Measurements from ENCODE around the gene CD44. TPM values are rescaled to one million over a fixed set of nuclear protein-coding genes. Genes with fewer than 3 reads are reported as not detected.
A peak's percentile ranks its signal among the peaks of the same experiment; 100 is the strongest.

CD44 gene
- polyA plus RNA-seq, 1 of the 3 experiments (the other 2 are of a cell fraction): 457 TPM

- Histone ChIP-seq H4K20me1 (ENCODE audit: insufficient read depth) (no peaks in the 10 kb centered on the region), H3K36me3 (replicated peaks in 1 of 2; ENCODE audit: control insufficient read depth in 1 of 2, insufficient read depth in 2 of 2, low read length in 1 of 2) (no peaks in the 10 kb centered on the region), H3K9ac (no peak overlapping the region), H3K4me2 (no peak overlapping the region), H3K9me2 (no peaks in the 10 kb centered on the region), H3F3A (replicated peaks; ENCODE audit: insufficient read depth) (peaks cover 6% of the 10 kb centered on the region), H3K79me2 (ENCODE audit: insufficient read depth) (peaks cover 5% of the 10 kb centered on the region), H2AFZ (ENCODE audit: low read depth) (no peak overlapping the region), H3K9me3 (no peaks in the 10 kb centered on the region), H3K27ac (ENCODE audit: low read depth in 2 of 2, low read length in 1 of 2) (no peak overlapping the region), H3K4me3 (ENCODE audit: low read depth in 2 of 2, low read length in 1 of 2) (no peak overlapping the region), H3K4me1 (ENCODE audit: control insufficient read depth in 1 of 2, insufficient read depth in 2 of 2, low read depth in 1 of 2, low read length in 1 of 2) (peaks cover 5% of the 10 kb centered on the region in 2 experiments; a peak in 3 of 4 replicates), H3K27me3 (ENCODE audit: insufficient read depth) (no peaks in the 10 kb centered on the region)
- TF ChIP-seq EZH2phosphoT487 (IDR thresholded peaks at IDR 0.05; ENCODE audit: borderline replicate concordance, low read depth) (no peak), RXRA (IDR thresholded peaks at IDR 0.05; ENCODE audit: borderline replicate concordance, low read depth) (no peak), IRF3 (IDR thresholded peaks at IDR 0.05; ENCODE audit: low read depth, low read length) (no peak), PBX3 (IDR thresholded peaks at IDR 0.05) (no peak), NRF1 (IDR thresholded peaks at IDR 0.05; ENCODE audit: low read depth, low read length) (no peak), CTCF (IDR thresholded peaks at IDR 0.05) (no peak), RAD21 (IDR thresholded peaks at IDR 0.05; ENCODE audit: low read length) (no peak), JUND (IDR thresholded peaks at IDR 0.05) (no peak), MEF2A (IDR thresholded peaks at IDR 0.05; ENCODE audit: borderline replicate concordance, low read depth) (no peak), TAF1 (IDR thresholded peaks at IDR 0.05; ENCODE audit: borderline replicate concordance, low read depth, low read length) (no peak), YY1 (IDR thresholded peaks at IDR 0.05; ENCODE audit: low read depth) (no peak)
- WGBS (ENCODE audit: low lambda C conversion rate): 100% methylated on average over 1 of the region's 1 CpG
- ChIA-PET POLR2A (no interaction called here), CTCF (interaction anchor here (1.3 to 1.6 kb wide), 2 partner anchors 60 to 172 kb away, joined by 3 to 4 read pairs; no protein-coding TSS in a partner anchor)
- DNase-seq: no peak
Measured at GRCh38 chr11:35133656-35134055, 5.3 kb upstream of the CD44 start.

GRCh38 chr11:35134403-35135148 is 4.4 kb upstream of the CD44 start:
- Histone ChIP-seq H3K27ac (ENCODE audit: low read depth in 2 of 2, low read length in 1 of 2) (peak overlapping the region in 1 of 2 experiments; percentile 32; a peak in 1 of 4 replicates), H3K9me3 (no peaks in the 10 kb centered on the region), H3K4me2 (no peak overlapping the region), H3K9ac (no peak overlapping the region), H3K4me1 (ENCODE audit: control insufficient read depth in 1 of 2, insufficient read depth in 2 of 2, low read depth in 1 of 2, low read length in 1 of 2) (peaks cover 6 to 14% of the 10 kb centered on the region in 2 experiments; a peak in 3 of 4 replicates), H3K4me3 (ENCODE audit: low read depth in 2 of 2, low read length in 1 of 2) (no peak overlapping the region), H3F3A (replicated peaks; ENCODE audit: insufficient read depth) (peaks cover 6% of the 10 kb centered on the region), H3K79me2 (ENCODE audit: insufficient read depth) (peaks cover 14% of the 10 kb centered on the region), H3K36me3 (replicated peaks in 1 of 2; ENCODE audit: control insufficient read depth in 1 of 2, insufficient read depth in 2 of 2, low read length in 1 of 2) (no peaks in the 10 kb centered on the region), H4K20me1 (ENCODE audit: insufficient read depth) (0 out of 2 replicates have a peak, but pooled peaks cover under 1% of the 10 kb centered on the region), H3K27me3 (ENCODE audit: insufficient read depth) (no peaks in the 10 kb centered on the region), H3K9me2 (no peaks in the 10 kb centered on the region), H2AFZ (ENCODE audit: low read depth) (no peak overlapping the region)
- no peak for DNase-seq
- ChIA-PET POLR2A (no interaction called here), CTCF (no interaction called here)
- TF ChIP-seq ELF1 (IDR thresholded peaks at IDR 0.05) (no peak), EP300 (IDR thresholded peaks at IDR 0.05; ENCODE audit: borderline replicate concordance in 1 of 2, low read depth in 1 of 2, low read length in 1 of 2) (0 out of 4 replicates have a peak, but pooled peaks have one; percentile 25 to 38), NRF1 (IDR thresholded peaks at IDR 0.05; ENCODE audit: low read depth, low read length) (no peak), FOSL2 (IDR thresholded peaks at IDR 0.05; ENCODE audit: borderline replicate concordance, low read depth) (peak; percentile 21; the same call in 1 of the 2 replicates), RCOR1 (IDR thresholded peaks at IDR 0.05; ENCODE audit: low read length) (no peak), RFX5 (IDR thresholded peaks at IDR 0.05; ENCODE audit: low read length) (no peak), GATA2 (CRISPR knock-in tag; IDR thresholded peaks at IDR 0.05) (no peak), SMC3 (IDR thresholded peaks at IDR 0.05; ENCODE audit: low read depth, low read length) (no peak), TEAD4 (IDR thresholded peaks at IDR 0.05; ENCODE audit: borderline replicate concordance, insufficient read depth) (no peak), MXI1 (IDR thresholded peaks at IDR 0.05; ENCODE audit: low read depth, low read length) (no peak), PBX3 (IDR thresholded peaks at IDR 0.05) (peak; percentile 82), TCF12 (IDR thresholded peaks at IDR 0.05) (peak; percentile 79), TAF1 (IDR thresholded peaks at IDR 0.05; ENCODE audit: borderline replicate concordance, low read depth, low read length) (no peak)
- WGBS (ENCODE audit: low lambda C conversion rate): 55% methylated on average over 4 of the region's 4 CpGs
